HG03457 (cell line): ENCODE results near the gene KLHDC7B.

ENCODE experiments used
- ATAC-seq: cut with Tn5 transposase; IDR thresholded peaks from one replicate; pipeline ENCODE4 v1.9.1; 2021; ENCODE audit warnings: moderate number of reproducible peaks; ENCODE audit not compliant: unreplicated experiment

KLHDC7B gene

GRCh38 chr22:50545522-50546325, at the start of gene KLHDC7B:
KLHDC7B (plus strand) TSS chr22:50545899; CDS start chr22:50546244, 345 bp downstream.
- no peak for ATAC-seq

- ATAC-seq = no peak
Measured at GRCh38 chr22:50497093-50497492, 48.6 kb upstream of the KLHDC7B start.

GRCh38 chr22:50498322-50498890, 47.3 kb upstream of the KLHDC7B start:
- no peak for ATAC-seq

GRCh38 chr22:50500452-50500851, 45.2 kb upstream of the KLHDC7B start:
- no peak for ATAC-seq

- no peak for ATAC-seq
Measured at GRCh38 chr22:50502096-50502495, 43.6 kb upstream of the KLHDC7B start.

GRCh38 chr22:50502628-50503474, 42.8 kb upstream of the KLHDC7B start:
- no peak for ATAC-seq

GRCh38 chr22:50503475-50504145, 42.1 kb upstream of the KLHDC7B start:
- ATAC-seq = no peak

- ATAC-seq = no peak
Measured at GRCh38 chr22:50504369-50505211, 41.1 kb upstream of the KLHDC7B start.

- no peak for ATAC-seq
Measured at GRCh38 chr22:50505276-50505775, 40.4 kb upstream of the KLHDC7B start.

GRCh38 chr22:50505776-50506610, 39.7 kb upstream of the KLHDC7B start:
- ATAC-seq = no peak

GRCh38 chr22:50506611-50507420, 38.9 kb upstream of the KLHDC7B start:
- peak; percentile 5 for ATAC-seq

- peak; percentile 42 for ATAC-seq
Measured at GRCh38 chr22:50507421-50507990, 38.2 kb upstream of the KLHDC7B start, which contains the start of gene LMF2. LMF2 (minus strand) TSS chr22:50507702; CDS start chr22:50507675, 27 bp downstream.

- peak; percentile 37 for ATAC-seq
Measured at GRCh38 chr22:50507991-50508884, 37.5 kb upstream of the KLHDC7B start, which contains the start of gene NCAPH2. NCAPH2 (plus strand) TSS chr22:50508224; CDS start chr22:50508338, 114 bp downstream.

- ATAC-seq = no peak
Measured at GRCh38 chr22:50508897-50509296, 36.8 kb upstream of the KLHDC7B start.

- ATAC-seq = no peak
Measured at GRCh38 chr22:50513175-50513574, 32.5 kb upstream of the KLHDC7B start.

GRCh38 chr22:50516068-50516467, 29.6 kb upstream of the KLHDC7B start:
- no peak for ATAC-seq

- ATAC-seq = no peak
Measured at GRCh38 chr22:50516891-50517290, 28.8 kb upstream of the KLHDC7B start.
